GM19452 (cell line): ENCODE results near the gene CEP350.
A peak's percentile ranks its signal among the peaks of the same experiment; 100 is the strongest.

Experiments
- ATAC-seq: cut with Tn5 transposase; IDR thresholded peaks from one replicate; pipeline ENCODE4 v1.9.1; 2021; ENCODE audit not compliant: unreplicated experiment

The CEP350 gene

GRCh38 chr1:179954493-179955286 is at the start of gene CEP350:
CEP350 (plus strand) TSS chr1:179954810; CDS start chr1:179986182, 31,372 bp downstream.
- ATAC-seq, result peak; percentile 92

GRCh38 chr1:179910934-179911333 is 43.7 kb upstream of the CEP350 start:
- ATAC-seq, result no peak

- ATAC-seq, result no peak
These were observed 42.8 kb upstream of the CEP350 start for GRCh38 chr1:179911812-179912211.

- ATAC-seq, result no peak
These were observed 36.8 kb upstream of the CEP350 start for GRCh38 chr1:179917601-179918429.

- ATAC-seq, result no peak
These were observed 33.1 kb upstream of the CEP350 start for GRCh38 chr1:179921472-179921871.

- ATAC-seq, result no peak
These were observed 32.4 kb upstream of the CEP350 start for GRCh38 chr1:179921981-179922872.

- no peak for ATAC-seq
These were observed 31.6 kb upstream of the CEP350 start for GRCh38 chr1:179923029-179923428.

GRCh38 chr1:179924268-179924667 is 30.3 kb upstream of the CEP350 start:
- ATAC-seq, result no peak

GRCh38 chr1:179925302-179925701 is 29.3 kb upstream of the CEP350 start:
- ATAC-seq, result no peak

GRCh38 chr1:179925922-179926849 is 28.4 kb upstream of the CEP350 start:
- ATAC-seq, result no peak

- ATAC-seq, result no peak
These were observed 27.8 kb upstream of the CEP350 start for GRCh38 chr1:179926850-179927205.

- ATAC-seq, result no peak
These were observed 24.4 kb upstream of the CEP350 start for GRCh38 chr1:179929955-179930798.

GRCh38 chr1:179930867-179931266 is 23.7 kb upstream of the CEP350 start:
- no peak for ATAC-seq

- no peak for ATAC-seq
These were observed 21.4 kb upstream of the CEP350 start for GRCh38 chr1:179933219-179933618.

GRCh38 chr1:179935909-179936496 is 18.6 kb upstream of the CEP350 start:
- ATAC-seq, result no peak

GRCh38 chr1:179937668-179938254 is 16.8 kb upstream of the CEP350 start:
- no peak for ATAC-seq

GRCh38 chr1:179938752-179939151 is 15.9 kb upstream of the CEP350 start:
- ATAC-seq, result no peak

- ATAC-seq, result no peak
These were observed 14.7 kb upstream of the CEP350 start for GRCh38 chr1:179939941-179940340.
